SK-N-SH (cell line): ENCODE measurements around the gene ZSWIM5. TPM values are rescaled to one million over a fixed set of nuclear protein-coding genes. Genes with fewer than 3 reads are reported as not detected.

ENCODE experiments used
- CTCF ChIA-PET: fragments of 300-600, 350-600 bp; formaldehyde crosslinking; extraction: SDS; loops from one replicate; lab custom pipeline; 2021; lab: Yijun Ruan, JAX
- POLR2A ChIA-PET: fragments of 350-600 bp; sonication (Branson Sonifier 250); formaldehyde crosslinking; extraction: SDS; loops from one replicate; lab custom pipeline; 2020; ENCODE audit warnings: antibody characterized with exemption, inconsistent platforms; lab: Yijun Ruan, JAX
- DNase-seq: peaks from one replicate; pipeline ENCODE4 v3.0.0; 2012
- H2AFZ ChIP-seq: fragments of 200-600 bp; sonication (generic); 2 replicates; pipeline ENCODE4 v1.8.1; 2016; ENCODE audit warnings: antibody characterized with exemption, mild to moderate bottlenecking, low read depth
- H3F3A ChIP-seq: fragments of 200-600 bp; sonication (generic); replicated peaks from 2 replicates; pipeline ENCODE3; 2016; ENCODE audit warnings: antibody characterized with exemption, mild to moderate bottlenecking; ENCODE audit not compliant: insufficient read depth
- H3K27ac ChIP-seq, 2 experiments: fragments of 200-500 bp in 1 of 2; fragments of 200-600 bp in 1 of 2; sonication (Bioruptor generic) in 1 of 2; sonication (generic), shearing (Covaris generic) in 1 of 2; 2 replicates each; pipeline versions ENCODE4 v1.5.1 to v1.6.1; 2014 to 2016; ENCODE audit warnings: low read depth in 2 of 2, inconsistent platforms in 1 of 2, low read length in 1 of 2, mild to moderate bottlenecking in 1 of 2, mixed read lengths in 1 of 2
- H3K27me3 ChIP-seq: fragments of 200-600 bp; sonication (generic), shearing (Covaris generic); 2 replicates; pipeline ENCODE4 v1.6.1; 2016; ENCODE audit warnings: mixed run types; ENCODE audit not compliant: insufficient read depth
- H3K36me3 ChIP-seq, 2 experiments: fragments of 200-500 bp in 1 of 2; fragments of 200-600 bp in 1 of 2; sonication (Bioruptor generic) in 1 of 2; sonication (generic) in 1 of 2; replicated peaks in 1 of 2; 2 replicates each; pipeline versions ENCODE3 to v1.5.1; 2014 to 2016; ENCODE audit warnings: low read length in 1 of 2, mild to moderate bottlenecking in 1 of 2; ENCODE audit not compliant: insufficient read depth in 2 of 2, control insufficient read depth in 1 of 2
- H3K4me1 ChIP-seq, 2 experiments: fragments of 200-500 bp in 1 of 2; fragments of 200-600 bp in 1 of 2; sonication (Bioruptor generic) in 1 of 2; sonication (generic), shearing (Covaris generic) in 1 of 2; 2 replicates each; pipeline versions ENCODE4 v1.5.1 to v1.6.1; 2014 to 2016; ENCODE audit warnings: low read depth in 1 of 2, low read length in 1 of 2, mixed run types in 1 of 2; ENCODE audit not compliant: insufficient read depth in 2 of 2, control insufficient read depth in 1 of 2
- H3K4me2 ChIP-seq: fragments of 200-600 bp; sonication (generic), shearing (Covaris generic); 2 replicates; pipeline ENCODE4 v1.6.1; 2017; ENCODE audit warnings: mixed run types
- H3K4me3 ChIP-seq, 2 experiments: fragments of 200-500 bp in 1 of 2; fragments of 200-600 bp in 1 of 2; sonication (Bioruptor generic) in 1 of 2; sonication (generic), shearing (Covaris generic) in 1 of 2; 2 replicates each; pipeline versions ENCODE4 v1.5.1 to v1.8.1; 2014 to 2016; ENCODE audit warnings: low read depth in 2 of 2, inconsistent platforms in 1 of 2, low read length in 1 of 2, mild to moderate bottlenecking in 1 of 2, mixed read lengths in 1 of 2, moderate library complexity in 1 of 2
- H3K79me2 ChIP-seq: fragments of 200-600 bp; sonication (generic); 2 replicates; pipeline ENCODE4 v1.8.1; 2017; ENCODE audit warnings: mild to moderate bottlenecking; ENCODE audit not compliant: insufficient read depth
- H3K9ac ChIP-seq: fragments of 200-600 bp; sonication (generic); 2 replicates; pipeline ENCODE4 v1.6.1; 2017; ENCODE audit warnings: mixed run types
- H3K9me2 ChIP-seq: fragments of 200-600 bp; sonication (generic); 2 replicates; pipeline ENCODE4 v1.6.1; 2017; ENCODE audit warnings: mixed run types
- H3K9me3 ChIP-seq: fragments of 200-600 bp; sonication (generic); 2 replicates; pipeline ENCODE4 v1.6.1; 2017; ENCODE audit warnings: mixed run types, mild to moderate bottlenecking, moderate library complexity
- H4K20me1 ChIP-seq: fragments of 200-600 bp; sonication (generic); 2 replicates; pipeline ENCODE4 v1.6.1; 2017; ENCODE audit warnings: mild to moderate bottlenecking, mixed run types; ENCODE audit not compliant: insufficient read depth
- CHD2 ChIP-seq: fragments of 150-350 bp; IDR thresholded peaks from 2 replicates; pipeline ENCODE4 v1.6.1; 2018; ENCODE audit warnings: low read length; ENCODE audit not compliant: partially characterized antibody
- CTCF ChIP-seq: fragments of 200-600 bp; sonication (generic); IDR thresholded peaks from 2 replicates; pipeline ENCODE4 v1.6.1; 2017; ENCODE audit warnings: antibody characterized with exemption, mild to moderate bottlenecking, moderate library complexity
- EP300 ChIP-seq, 2 experiments: IDR thresholded peaks; 2 replicates each; pipeline versions ENCODE4 v1.4.0 to v1.6.1; 2012; ENCODE audit warnings: borderline replicate concordance in 1 of 2, low read depth in 1 of 2, low read length in 1 of 2
- FOXM1 ChIP-seq: IDR thresholded peaks from 2 replicates; pipeline ENCODE4 v1.4.0; 2012; ENCODE audit warnings: low read depth, mild to moderate bottlenecking
- JUND ChIP-seq: IDR thresholded peaks from 2 replicates; pipeline ENCODE4 v1.4.0; 2012
- MAX ChIP-seq: IDR thresholded peaks from 2 replicates; pipeline ENCODE4 v1.4.0; 2012; ENCODE audit warnings: low read depth
- MEF2A ChIP-seq: IDR thresholded peaks from 2 replicates; pipeline ENCODE4 v1.4.0; 2012; ENCODE audit warnings: low read depth, borderline replicate concordance
- NFIC ChIP-seq: IDR thresholded peaks from 2 replicates; pipeline ENCODE4 v1.4.0; 2012; ENCODE audit warnings: borderline replicate concordance
- NRF1 ChIP-seq: IDR thresholded peaks from 2 replicates; pipeline ENCODE4 v1.6.1; 2012; ENCODE audit warnings: low read depth, mild to moderate bottlenecking, low read length
- POLR2AphosphoS5 ChIP-seq: IDR thresholded peaks from 2 replicates; pipeline ENCODE4 v1.6.1; 2012; ENCODE audit warnings: low read depth, low read length
- RAD21 ChIP-seq: IDR thresholded peaks from 2 replicates; pipeline ENCODE4 v1.6.1; 2012; ENCODE audit warnings: mild to moderate bottlenecking, low read length
- RCOR1 ChIP-seq: fragments of 150-350 bp; IDR thresholded peaks from 2 replicates; pipeline ENCODE4 v1.6.1; 2017; ENCODE audit warnings: antibody characterized with exemption, low read length
- REST ChIP-seq: IDR thresholded peaks from 2 replicates; pipeline ENCODE4 v1.6.1; 2012; ENCODE audit warnings: mild to moderate bottlenecking, low read depth, low read length, moderate library complexity
- RXRA ChIP-seq: IDR thresholded peaks from 2 replicates; pipeline ENCODE4 v1.4.0; 2012; ENCODE audit warnings: low read depth, mild to moderate bottlenecking, borderline replicate concordance
- SIN3A ChIP-seq: IDR thresholded peaks from 2 replicates; pipeline ENCODE4 v1.6.1; 2012; ENCODE audit warnings: low read depth, mild to moderate bottlenecking, low read length, moderate library complexity, borderline replicate concordance
- SMC3 ChIP-seq: IDR thresholded peaks from 2 replicates; pipeline ENCODE4 v1.6.1; 2012; ENCODE audit warnings: low read depth, low read length, improper control_type of control experiment
- TAF1 ChIP-seq: IDR thresholded peaks from 2 replicates; pipeline ENCODE4 v1.6.1; 2012; ENCODE audit warnings: low read depth, mild to moderate bottlenecking, low read length, moderate library complexity, borderline replicate concordance
- USF2 ChIP-seq: fragments of 150-350 bp; IDR thresholded peaks from 2 replicates; pipeline ENCODE4 v1.6.1; 2017; ENCODE audit warnings: antibody characterized with exemption, low read length, low read depth, borderline replicate concordance
- YY1 ChIP-seq: IDR thresholded peaks from 2 replicates; pipeline ENCODE4 v1.4.0; 2012; ENCODE audit warnings: low read depth, mild to moderate bottlenecking
- ZBTB33 ChIP-seq: IDR thresholded peaks from 2 replicates; pipeline ENCODE4 v1.4.0; 2012; ENCODE audit warnings: low read depth, borderline replicate concordance
- WGBS: methylation state at CpG from one replicate; pipeline ENCODE4 v1.1.6; 2017; ENCODE audit warnings: low lambda C conversion rate; 5-methylcytosine and 5-hydroxymethylcytosine counted together
- polyA plus RNA-seq, 3 experiments: library from polyadenylated mRNA; depleted of rRNA; stranded (reverse); fragments of >200 nt; gene quantifications; 2 replicates each; pipeline ENCODE4 v1.2.3, GENCODE V29; 2012

The ZSWIM5 gene
- polyA plus RNA-seq, 1 of the 3 experiments (the other 2 are of a cell fraction): 0.07 TPM

- ChIA-PET CTCF (interaction anchor here (1.1 to 1.7 kb wide), 2 partner anchors 19 to 267 kb away, joined by 3 to 4 read pairs; no protein-coding TSS in a partner anchor), POLR2A (no interaction called here)
- Histone ChIP-seq H3K4me3 (no peak overlapping the region), H3K9me3 (no peaks in the 10 kb centered on the region), H3K79me2 (no peaks in the 10 kb centered on the region), H3K36me3 (no peaks in the 10 kb centered on the region), H3K27me3 (no peaks in the 10 kb centered on the region), H3K9ac (no peak overlapping the region), H3K27ac (no peak overlapping the region), H3K4me2 (no peak overlapping the region), H3K4me1 (no peaks in the 10 kb centered on the region), H3K9me2 (no peaks in the 10 kb centered on the region), H4K20me1 (no peaks in the 10 kb centered on the region), H2AFZ (no peak overlapping the region), H3F3A (no peaks in the 10 kb centered on the region)
- TF ChIP-seq JUND: no peak
- TF ChIP-seq CHD2: no peak
- TF ChIP-seq TAF1: no peak
- no peak for TF ChIP-seq FOXM1
- no peak for TF ChIP-seq RCOR1
- WGBS: 72% methylated on average over 1 of the region's 1 CpG
- no peak for DNase-seq
Observed at GRCh38 chr1:45033356-45033755, 173.0 kb downstream of the ZSWIM5 start.

- Histone ChIP-seq H3F3A (no peaks in the 10 kb centered on the region), H3K27me3 (no peaks in the 10 kb centered on the region), H3K9me3 (no peaks in the 10 kb centered on the region), H3K79me2 (no peaks in the 10 kb centered on the region)
- TF ChIP-seq MAX (no peak), RXRA (no peak), REST (no peak), USF2 (no peak), RAD21 (no peak), ZBTB33 (no peak), CHD2 (no peak), NRF1 (no peak), NFIC (no peak), SIN3A (no peak), EP300 (IDR thresholded peaks at IDR 0.05; ENCODE audit: borderline replicate concordance in 1 of 2, low read depth in 1 of 2, low read length in 1 of 2) (no peak), MEF2A (no peak), YY1 (no peak), POLR2AphosphoS5 (no peak), CTCF (no peak), SMC3 (no peak)
- TF ChIP-seq, all 33 proteins: peak for 0
- H3K9me2 ChIP-seq: no peaks in the 10 kb centered on the region
- POLR2A ChIA-PET: no interaction called here
- H4K20me1 ChIP-seq: no peaks in the 10 kb centered on the region
- no peak overlapping the region for H2AFZ ChIP-seq
- CTCF ChIA-PET: interaction anchor here (1.1 to 1.7 kb wide), 2 partner anchors 19 to 267 kb away, joined by 3 to 4 read pairs; no protein-coding TSS in a partner anchor
- H3K27ac ChIP-seq: no peak overlapping the region
- no peak for DNase-seq
- no peak overlapping the region for H3K4me3 ChIP-seq
- 46% methylated on average over 2 of the region's 2 CpGs for WGBS
- no peaks in the 10 kb centered on the region for H3K36me3 ChIP-seq
- no peaks in the 10 kb centered on the region for H3K4me1 ChIP-seq
- H3K4me2 ChIP-seq: no peak overlapping the region
- H3K9ac ChIP-seq: no peak overlapping the region
Observed at GRCh38 chr1:45032837-45033236, 173.6 kb downstream of the ZSWIM5 start.
